Hepatocyte (in vitro differentiated cells): ENCODE data around the gene TMPRSS12.

Experiments
- EZH2 ChIP-seq: fragments of 200-600 bp; sonication (generic); IDR thresholded peaks from 2 replicates; pipeline ENCODE4 v1.6.1; 2016; ENCODE audit warnings: antibody characterized with exemption, mild to moderate bottlenecking, borderline replicate concordance
- EZH2phosphoT487 ChIP-seq: fragments of 200-600 bp; sonication (generic); IDR thresholded peaks from one replicate; pipeline ENCODE4 v1.6.1; 2018; ENCODE audit warnings: antibody characterized with exemption, mild to moderate bottlenecking, low read depth, moderate library complexity; ENCODE audit not compliant: unreplicated experiment, severe bottlenecking
- TF ChIP-seq, protein P1 (sequence below): fragments of 200-600 bp; sonication (generic); IDR thresholded peaks from 2 replicates; pipeline ENCODE4 v1.5.1; 2016; ENCODE audit warnings: antibody characterized with exemption, mild to moderate bottlenecking; ENCODE audit not compliant: poor library complexity

DNA sequence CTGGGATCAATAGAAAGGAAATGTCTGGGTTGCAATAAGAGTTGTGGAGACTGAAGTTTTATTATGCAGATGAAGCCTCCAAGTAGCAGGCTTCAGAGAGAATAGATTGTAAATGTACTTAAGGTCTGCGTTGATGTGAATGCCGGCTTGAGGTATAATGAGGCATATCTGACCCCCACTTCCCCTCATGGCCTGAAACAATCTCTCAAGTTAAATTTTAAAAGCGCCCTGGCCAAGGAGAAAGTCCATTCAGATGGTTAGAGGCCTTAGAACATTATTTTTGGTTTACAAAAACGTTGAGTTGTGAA, 81.4 kb downstream of the TMPRSS12 start:
- TF ChIP-seq, protein P1, sequence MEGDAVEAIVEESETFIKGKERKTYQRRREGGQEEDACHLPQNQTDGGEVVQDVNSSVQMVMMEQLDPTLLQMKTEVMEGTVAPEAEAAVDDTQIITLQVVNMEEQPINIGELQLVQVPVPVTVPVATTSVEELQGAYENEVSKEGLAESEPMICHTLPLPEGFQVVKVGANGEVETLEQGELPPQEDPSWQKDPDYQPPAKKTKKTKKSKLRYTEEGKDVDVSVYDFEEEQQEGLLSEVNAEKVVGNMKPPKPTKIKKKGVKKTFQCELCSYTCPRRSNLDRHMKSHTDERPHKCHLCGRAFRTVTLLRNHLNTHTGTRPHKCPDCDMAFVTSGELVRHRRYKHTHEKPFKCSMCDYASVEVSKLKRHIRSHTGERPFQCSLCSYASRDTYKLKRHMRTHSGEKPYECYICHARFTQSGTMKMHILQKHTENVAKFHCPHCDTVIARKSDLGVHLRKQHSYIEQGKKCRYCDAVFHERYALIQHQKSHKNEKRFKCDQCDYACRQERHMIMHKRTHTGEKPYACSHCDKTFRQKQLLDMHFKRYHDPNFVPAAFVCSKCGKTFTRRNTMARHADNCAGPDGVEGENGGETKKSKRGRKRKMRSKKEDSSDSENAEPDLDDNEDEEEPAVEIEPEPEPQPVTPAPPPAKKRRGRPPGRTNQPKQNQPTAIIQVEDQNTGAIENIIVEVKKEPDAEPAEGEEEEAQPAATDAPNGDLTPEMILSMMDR = no peak
- no peak for TF ChIP-seq EZH2phosphoT487
- TF ChIP-seq EZH2 = no peak
